Measurements from ENCODE around the gene MED17. TPM values are rescaled to one million over a fixed set of nuclear protein-coding genes. Genes with fewer than 3 reads are reported as not detected.

MED17 gene
- total RNA-seq, 1 donor from 2014 or later = 36.5 TPM

DNA sequence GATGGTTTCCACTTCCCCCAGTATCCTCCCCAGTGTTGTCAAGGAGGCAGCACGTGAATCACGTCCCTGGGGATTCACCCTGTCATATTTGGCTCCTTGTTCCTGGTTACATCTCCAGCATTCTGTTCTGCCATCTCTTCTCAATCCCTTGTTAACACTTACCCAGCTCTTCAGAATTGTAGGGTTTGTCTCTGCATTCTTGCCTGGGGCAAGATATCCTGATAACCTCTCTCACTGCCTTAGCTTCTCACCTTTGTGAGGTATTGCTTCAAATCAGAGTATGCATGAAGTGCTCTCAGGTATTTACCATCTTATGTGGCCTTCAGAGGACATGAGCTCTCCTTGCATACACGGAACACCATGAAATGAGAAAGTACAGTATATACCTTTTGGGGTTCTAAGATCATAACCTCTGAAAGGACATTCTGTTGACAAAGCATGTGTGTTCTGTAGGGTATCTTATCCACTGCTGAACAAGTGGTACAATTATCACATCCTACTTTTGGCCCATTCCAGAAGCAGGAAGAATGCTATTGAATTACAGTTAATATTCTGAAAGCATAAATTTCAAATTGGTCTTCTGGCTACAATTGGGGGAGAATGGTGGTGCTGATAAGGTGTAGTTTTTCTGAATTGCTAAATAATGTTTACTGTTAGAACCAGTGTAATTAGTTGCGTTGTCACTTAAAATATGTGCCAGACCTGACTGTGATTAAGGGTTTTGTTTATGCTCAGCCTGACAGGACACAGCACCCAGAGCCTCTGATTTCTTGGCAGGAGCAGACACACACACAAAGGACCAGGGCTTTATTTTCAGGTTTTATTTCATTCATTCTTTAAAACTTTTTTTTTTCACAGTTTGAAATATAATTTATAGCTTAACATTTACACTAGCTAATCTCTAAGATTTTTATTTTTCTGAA, 33.6 kb downstream of the MED17 start:
- no peak for DNase-seq (ENCODE audit: low spot score)

DNA sequence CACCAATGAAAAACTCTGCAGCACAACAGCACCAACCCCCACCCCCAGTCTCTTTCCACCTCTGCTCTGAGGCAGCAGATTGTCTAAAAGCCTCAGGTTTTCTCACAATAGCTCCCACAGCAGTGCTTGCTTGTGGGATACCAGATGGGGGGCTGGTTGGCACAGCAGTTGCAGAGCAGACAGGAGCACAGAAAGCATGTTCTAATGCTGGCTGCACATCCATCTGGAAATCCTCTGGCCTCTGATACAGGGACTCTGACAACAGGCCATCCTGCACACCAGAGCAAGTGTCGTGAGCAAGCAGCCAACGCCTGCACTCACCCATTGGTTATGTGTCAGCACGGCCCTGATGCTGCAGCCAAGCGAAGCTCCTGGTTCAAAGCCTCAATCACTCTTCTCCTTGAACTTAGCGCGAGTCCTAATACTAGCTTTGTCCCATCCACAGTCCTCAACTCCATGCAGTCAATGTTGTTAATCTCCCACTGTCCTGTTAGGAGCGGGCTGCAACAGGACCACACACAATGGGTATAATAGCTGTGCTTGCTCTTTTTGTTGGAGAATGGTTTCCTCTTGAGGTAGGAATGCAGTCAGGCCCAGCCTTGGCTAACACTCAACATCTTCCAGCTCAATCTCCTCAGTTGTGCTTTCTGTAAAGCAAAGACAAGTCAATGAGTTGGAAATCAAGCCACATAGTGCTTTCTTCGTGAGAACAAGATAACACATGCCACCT, 36.0 kb downstream of the MED17 start:
- DNase-seq (ENCODE audit: low spot score) = no peak

DNA sequence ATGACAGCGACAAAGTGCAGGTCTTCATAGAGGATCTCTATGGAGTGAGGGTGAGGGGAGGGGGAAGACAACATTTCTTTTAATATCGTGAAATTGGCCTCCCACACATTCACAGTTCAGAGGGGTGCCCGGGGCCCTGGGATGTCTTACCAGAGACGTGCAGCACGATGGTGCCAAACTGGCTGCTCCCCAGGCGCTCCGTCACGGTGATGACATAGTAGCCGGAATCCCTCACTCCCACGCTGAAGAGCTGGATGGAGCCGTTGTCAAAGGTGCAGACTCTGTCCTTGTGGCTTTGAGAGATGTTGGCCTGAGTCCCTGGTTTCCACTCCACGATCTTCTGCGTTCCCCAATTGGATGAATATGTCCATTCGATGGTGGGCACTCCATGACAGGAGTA, 36.8 kb downstream of the MED17 start:
- no peak for DNase-seq (ENCODE audit: low spot score)

DNA sequence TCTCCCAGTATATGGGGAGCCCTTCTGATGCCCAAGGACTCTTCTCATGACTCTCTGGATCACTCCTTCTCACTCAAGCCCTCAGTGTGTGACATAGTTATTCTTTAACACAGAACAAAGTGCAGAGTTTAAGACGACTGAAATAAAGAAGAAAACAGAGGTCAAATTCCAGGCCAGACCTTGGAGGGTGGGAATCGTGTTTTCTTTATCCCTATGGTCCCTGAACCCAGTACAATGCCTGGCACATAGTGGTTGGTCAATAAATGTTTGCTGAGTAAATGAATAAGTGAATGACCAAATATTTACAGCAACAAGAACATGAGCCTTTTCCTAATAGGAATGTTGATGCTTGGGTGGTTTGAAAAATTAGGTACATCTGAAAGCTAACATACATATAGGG, 37.5 kb downstream of the MED17 start:
- peak; percentile 51 for DNase-seq (ENCODE audit: low spot score)

DNA sequence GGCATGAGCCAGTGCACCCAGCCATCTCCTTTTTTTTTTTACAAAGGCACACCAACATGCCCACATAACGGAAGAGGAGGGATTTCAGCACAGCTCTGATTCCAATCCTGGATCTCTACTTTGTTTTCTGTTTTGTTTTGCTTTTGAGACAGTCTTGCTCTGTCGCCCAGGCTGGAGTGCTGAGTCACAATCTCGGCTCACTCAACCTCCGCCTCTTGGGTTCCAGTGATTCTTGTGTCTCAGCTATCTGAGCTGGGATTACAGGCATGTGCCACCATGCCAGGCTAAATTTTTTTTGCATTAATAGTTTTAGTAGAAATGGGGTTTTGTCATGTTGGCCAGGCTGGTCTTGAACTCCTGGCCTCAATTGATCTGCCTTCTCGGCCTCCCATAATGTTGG, 38.3 kb downstream of the MED17 start:
- no peak for DNase-seq (ENCODE audit: low spot score)

DNA sequence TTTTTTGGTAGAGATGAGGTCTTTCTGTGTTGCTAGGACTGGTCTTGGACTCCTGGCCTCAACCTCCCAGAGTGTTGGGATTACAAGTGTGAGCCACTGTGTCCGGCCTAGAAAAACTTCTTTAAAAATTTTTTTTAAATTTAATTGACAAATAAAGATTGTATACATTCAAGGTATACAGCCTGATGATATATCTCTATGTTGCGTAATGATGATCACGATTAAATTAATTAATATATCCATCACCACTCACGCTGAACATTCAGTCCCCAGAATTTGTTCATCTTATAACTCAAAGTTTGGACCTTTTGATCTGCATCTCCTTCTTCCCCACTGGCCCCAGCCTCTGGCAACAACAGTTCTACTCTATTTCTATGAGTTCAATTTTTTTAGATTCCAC, 39.1 kb downstream of the MED17 start:
- DNase-seq (ENCODE audit: low spot score) = no peak

DNA sequence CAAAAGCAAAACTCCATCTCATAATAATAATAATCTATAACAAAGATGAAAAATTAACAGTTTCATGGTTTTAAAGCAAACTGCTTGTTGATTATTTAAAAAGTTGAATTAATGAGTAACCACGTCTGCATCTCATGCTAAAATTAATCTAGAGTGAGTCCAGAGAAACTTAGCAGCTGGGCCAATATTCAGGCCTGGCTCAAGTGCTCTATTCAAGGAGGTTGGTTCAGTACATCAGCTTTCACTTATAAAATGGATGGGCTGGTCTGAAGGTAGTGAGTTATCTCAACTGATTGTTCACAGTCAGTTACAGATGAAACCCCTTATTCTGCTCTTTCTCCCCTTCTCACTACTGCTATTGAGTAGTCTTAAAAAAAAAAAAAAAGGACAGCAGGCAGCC, 43.3 kb downstream of the MED17 start:
- DNase-seq (ENCODE audit: low spot score) = no peak

DNA sequence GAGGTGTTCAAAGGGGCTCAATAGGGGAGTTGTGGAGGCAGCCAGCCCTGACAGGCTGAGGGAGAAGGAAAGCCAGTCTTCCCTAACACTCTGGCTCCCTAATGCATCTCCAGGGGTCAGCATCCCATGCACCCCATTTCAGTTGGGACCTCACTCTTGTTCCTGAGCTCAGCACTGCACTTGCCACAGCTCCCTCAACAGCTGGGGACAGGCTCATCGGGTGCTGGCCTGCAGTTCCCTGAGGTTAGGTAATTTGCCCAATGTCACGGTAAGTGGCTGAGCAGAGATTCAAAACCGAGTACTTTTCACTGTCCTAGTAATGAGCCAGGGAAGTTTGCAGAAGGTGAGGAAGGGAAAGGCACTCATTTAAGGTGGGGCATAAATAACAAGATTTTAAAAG, 45.5 kb downstream of the MED17 start:
- DNase-seq (ENCODE audit: low spot score) = no peak

DNA sequence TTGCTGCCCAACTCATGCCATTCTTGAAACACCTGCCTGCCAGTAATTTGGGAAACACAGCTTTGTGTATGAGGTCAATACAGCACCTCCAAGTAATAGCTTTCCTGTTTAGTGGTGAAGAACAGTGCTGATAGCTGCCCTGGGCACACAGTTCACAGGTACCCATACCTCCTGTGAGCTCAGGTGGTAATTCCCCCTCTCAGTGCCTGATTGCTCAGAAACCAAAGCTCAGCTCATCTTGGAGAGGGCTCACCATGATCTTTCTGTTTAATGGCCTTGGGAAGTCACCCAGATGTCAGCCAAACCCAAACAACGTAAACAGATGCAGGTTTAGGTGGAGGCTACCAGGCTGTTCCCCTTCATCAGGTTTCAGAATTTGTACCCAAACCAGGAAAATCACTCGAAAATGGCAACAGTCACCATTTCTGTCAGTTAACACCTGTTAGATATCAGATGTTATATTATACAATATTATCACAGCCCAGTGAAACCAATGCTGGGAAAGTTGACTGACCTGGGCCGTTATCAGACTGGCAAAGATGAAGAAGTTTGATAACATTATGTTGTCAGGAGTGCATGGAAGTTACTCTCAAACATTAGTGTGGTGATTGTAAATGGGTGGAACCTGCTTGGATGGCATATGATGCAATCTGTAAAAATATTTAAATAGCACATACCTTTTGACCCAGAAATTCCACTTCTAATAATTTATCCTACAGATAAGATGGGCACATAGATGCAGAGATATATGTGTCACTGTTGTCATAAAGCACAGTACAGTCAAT, 47.5 kb downstream of the MED17 start:
- no peak for DNase-seq (ENCODE audit: low spot score)

DNA sequence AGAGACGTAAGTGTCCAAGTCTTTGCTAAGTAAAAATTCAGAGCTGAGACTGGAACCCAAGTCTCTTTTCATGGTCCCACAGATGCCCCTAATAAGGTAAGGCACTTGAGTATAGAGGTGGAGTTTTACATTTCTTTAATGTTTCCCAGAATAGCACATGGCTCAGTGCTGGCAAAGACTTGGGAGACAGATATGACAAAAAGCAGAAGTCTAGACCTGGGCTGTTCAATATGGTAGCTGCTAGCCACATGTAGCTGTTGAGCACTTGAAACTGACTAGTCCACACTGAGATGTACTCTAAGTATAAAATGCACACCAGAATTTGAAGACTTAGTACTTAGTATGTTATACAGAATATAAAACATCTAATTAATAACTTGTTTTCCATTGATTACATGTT, 48.7 kb downstream of the MED17 start:
- DNase-seq (ENCODE audit: low spot score) = no peak

DNA sequence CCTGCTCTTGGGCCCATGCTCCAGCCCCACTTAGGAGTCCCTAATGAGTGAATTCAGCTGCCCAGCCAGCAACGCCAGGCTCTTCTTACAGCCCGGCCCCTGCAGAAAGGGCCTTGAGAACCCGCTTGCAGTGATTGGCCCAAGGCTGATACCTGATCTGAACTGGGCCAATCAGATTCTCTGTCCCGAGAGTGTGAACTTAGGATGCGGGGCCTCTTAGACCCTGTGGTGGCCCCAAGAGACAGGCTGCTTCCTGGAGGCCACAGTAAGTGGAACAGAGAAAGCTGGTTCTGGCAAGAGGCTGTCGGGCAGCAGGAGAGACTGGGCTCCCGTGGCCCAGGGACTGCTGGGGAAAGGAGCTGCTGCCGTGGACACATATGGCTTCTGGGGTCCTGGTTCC, 54.9 kb downstream of the MED17 start:
- no peak for DNase-seq (ENCODE audit: low spot score)

DNA sequence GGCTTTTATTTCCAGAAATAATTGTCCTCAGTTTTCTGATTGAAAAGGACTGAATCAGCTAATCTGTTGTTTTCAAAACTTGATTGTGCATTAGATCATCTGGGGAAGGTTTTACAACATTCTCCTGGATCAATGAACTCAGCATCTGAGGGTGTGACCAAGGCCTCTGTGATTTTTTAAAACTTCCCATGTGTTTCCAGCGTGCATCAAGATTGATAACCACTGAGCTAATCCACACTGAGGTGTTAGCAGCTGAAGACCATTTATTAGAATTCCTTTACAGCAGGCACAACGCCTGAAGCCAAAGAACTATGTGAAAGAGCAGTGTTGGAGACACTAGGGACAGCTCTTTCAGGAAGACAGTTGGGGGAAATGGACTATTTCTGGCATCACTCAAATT, 56.1 kb downstream of the MED17 start:
- no peak for DNase-seq (ENCODE audit: low spot score)

DNA sequence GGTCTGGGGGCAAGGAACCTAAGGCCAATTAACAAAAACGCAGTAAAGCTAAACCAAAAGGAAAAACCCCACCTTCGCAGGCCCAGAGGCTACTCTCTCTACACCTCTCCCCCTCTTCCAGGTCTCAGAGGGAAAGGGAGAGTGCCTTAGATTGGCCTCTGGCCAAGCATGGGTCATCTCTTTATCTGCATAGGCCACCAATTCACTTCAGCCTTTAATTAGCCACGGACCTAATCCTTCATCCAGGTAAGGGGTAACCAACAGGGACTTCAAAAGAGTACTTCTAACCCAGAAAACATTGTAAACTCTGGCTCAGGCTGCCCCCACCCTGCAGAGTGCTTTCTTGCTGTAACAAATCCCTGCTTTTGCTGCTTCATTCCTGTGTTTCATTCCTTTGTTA, 56.9 kb downstream of the MED17 start:
- DNase-seq (ENCODE audit: low spot score) = no peak

DNA sequence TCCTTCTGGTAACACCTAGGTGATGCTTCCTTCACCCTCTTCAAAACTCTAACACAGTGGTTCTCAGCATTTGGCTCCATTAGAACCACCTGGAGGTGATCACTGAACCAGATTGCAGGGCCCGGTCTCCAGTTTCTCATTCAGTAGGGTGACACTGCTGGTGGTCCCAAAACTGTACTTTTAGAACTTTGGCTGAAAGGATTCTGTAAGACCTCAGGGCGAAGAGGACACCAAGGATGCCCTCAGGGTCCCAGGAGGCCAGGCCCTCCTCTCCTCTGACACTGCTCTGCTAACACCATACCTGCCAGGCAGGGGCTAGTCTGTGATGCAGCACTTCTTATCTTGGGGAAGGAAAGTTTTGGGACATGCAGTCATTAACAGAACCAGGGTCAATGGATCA, 57.4 kb downstream of the MED17 start:
- DNase-seq (ENCODE audit: low spot score) = no peak

DNA sequence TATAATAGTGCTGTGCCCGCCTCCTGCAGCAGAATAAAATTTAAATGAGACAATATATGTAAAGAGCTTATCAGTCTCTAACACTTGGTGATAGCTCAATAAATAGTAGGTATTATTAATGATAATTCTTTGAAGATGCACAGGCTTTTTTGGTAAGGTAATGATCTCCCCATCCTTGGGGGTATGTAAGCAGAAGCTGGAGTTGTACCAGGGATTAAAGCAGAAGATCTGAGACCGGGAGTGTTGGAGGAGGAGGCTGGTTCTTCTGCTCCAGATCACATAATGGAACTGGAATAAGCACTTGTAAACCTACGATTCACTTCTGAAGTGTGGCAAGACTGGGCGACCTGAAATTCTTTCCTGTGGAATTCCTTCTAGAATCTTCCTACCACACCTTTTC, 58.0 kb downstream of the MED17 start:
- no peak for DNase-seq (ENCODE audit: low spot score)

DNA sequence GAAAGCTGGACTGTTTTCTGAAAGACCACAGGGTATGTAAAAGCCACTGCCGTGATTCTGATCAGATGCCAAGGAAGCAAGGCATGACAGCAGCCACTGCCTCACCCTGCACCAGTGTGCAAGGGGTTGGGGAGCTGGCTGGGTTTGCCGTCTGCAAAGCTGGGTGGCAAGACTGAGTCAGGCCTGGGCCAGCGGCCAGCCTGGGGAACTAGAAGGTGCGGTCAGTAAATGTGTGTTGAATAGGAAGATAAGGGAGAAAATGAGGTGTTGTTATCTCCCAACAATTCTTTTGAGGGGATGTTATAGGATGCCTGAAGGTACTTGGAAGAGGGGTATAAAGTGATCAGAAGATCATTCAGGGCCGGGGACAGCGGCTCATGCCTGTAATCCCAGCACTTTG, 58.4 kb downstream of the MED17 start:
- peak; percentile 86 for DNase-seq (ENCODE audit: low spot score)

DNA sequence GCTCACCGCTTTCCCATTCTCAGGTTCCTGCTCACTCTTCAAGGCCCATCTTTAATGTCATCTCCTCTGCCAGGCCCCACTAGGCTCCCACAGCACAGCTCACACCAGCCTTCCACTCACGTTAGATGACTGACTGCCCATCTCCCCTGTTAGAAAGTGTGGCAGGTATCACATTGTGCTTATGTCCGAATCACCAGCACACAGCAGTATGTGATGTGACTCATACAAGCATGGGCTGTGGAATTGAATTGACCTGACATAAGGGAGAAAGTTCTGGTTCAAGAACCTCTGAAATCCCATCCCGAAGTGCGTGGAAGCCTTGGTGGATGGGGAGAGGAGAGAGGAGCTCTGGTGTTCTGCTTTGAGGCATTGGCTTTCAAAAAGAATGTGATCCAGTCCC, 59.8 kb downstream of the MED17 start:
- no peak for DNase-seq (ENCODE audit: low spot score)

DNA sequence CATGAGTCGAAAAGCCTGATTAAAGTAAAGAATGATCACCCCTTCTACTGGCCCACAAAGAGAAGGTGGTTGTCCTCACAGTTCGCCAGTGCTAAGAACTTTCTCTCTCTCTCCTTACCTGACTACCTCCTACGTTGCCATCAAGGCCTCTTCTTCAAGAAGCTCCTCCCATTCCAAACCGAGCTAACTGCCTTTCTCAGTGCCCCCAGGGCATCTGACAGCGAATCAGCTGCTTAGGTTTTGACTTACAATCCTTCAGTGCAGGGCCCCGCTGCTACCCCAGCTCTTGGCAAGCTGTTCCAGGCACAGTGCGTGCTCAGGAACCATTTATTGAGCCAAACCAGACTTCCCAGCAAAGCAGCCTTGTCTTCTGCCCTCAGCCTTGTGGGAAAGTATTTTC, 60.5 kb downstream of the MED17 start:
- DNase-seq (ENCODE audit: low spot score) = no peak

DNA sequence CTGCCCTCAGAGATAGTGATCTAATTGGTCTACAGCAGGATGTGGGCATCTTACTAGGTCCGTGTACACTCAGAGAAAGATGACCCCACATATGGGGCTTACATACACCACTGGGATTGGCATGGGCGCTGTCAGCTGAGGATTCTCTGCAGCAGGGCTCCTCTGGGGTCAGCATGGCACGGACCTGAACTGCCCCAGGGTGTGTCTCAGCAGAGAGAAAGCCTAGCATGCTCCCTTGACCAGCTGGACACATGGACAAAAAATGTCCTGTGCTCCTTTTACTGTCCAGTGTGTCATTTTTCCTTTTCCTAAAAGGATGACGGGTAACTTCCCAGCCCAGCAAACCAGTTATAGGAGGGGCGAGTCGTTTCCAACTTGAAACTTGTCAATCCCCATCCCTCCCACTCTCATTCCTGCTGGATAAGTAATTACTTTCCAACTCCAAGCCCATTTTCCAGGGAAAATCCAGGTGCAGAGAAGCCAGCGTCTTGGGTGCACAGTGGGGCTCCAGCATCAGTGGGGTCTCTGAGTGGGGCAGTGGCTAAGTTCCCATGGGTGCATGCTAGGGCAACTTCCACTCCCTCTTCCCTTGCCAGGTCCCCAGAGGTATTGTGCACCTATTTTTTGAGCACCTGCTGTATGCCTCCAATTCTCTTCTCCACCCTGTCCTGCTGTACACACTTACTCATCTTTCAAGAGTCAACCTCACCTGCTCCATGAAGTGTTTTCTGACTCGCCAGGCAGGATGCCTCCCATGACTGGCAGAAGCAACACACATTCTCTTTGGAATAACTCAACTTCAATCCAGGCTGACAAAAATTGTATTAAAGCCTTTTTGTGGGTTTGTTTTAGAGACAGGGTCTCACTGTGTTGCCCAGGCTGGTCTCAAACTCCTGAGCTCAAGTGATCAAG, 61.4 kb downstream of the MED17 start:
- DNase-seq (ENCODE audit: low spot score) = no peak

DNA sequence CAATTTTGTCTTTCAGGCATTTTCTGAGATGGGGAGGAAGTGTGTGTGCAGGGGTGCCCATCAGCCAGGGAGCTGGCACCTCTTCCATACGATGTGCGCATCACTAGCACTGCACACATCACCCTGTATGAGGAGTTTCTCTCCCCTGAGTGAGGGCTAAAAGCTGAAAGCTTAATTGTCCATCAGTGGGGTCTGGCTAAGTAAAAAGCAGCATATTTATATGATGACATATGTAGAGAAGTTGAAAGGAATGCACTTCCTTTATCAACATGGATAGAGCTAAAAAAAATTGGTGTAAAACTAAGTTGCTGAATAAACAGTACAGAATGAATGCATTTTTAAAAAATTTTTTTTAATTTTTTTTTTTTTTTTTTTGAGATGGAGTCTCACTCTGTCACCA, 62.3 kb downstream of the MED17 start:
- no peak for DNase-seq (ENCODE audit: low spot score)

DNA sequence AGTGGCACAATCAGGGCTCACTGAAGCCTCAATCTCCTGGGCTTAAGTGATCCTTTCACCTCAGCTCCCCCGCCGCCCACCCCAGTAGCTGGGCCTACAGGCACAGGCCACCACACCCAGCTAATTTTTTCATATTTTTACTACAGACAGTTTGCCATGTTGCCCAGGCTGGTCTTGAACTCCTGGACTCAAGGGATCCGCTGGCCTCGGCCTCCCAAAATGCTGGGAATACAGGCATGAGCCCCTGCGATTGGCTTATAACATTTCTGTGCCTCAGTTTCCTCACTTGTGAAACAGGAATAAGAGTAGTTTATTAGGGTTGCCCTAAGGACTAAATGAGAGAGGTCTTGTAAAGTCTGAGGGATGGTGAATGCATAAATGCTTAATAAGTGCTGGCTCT, 65.1 kb downstream of the MED17 start:
- DNase-seq (ENCODE audit: low spot score) = no peak
